Activated effector memory CD4-positive, alpha-beta T cell treated with anti-CD3 and anti-CD28 coated beads, Interleukin-2, amount 50 U/mL, for 16 hours (primary cell): ENCODE measurements around the gene FBXW5.

Source experiments
- DNase-seq: peaks from one replicate; pipeline ENCODE4 v3.0.0-alpha.2; 2020

The FBXW5 gene

GRCh38 chr9:136961279-136962065 is 16.9 kb upstream of the FBXW5 start:
- no peak for DNase-seq

GRCh38 chr9:136960938-136961275 is 16.4 kb upstream of the FBXW5 start:
- DNase-seq = no peak

GRCh38 chr9:136960212-136960937 is 15.8 kb upstream of the FBXW5 start:
- DNase-seq = no peak

- no peak for DNase-seq
These were observed 14.6 kb upstream of the FBXW5 start for GRCh38 chr9:136958898-136959850.

- no peak for DNase-seq
These were observed 13.9 kb upstream of the FBXW5 start for GRCh38 chr9:136958473-136958872.

- no peak for DNase-seq
These were observed 13.4 kb upstream of the FBXW5 start for GRCh38 chr9:136957901-136958300.

GRCh38 chr9:136957461-136957860 is 12.9 kb upstream of the FBXW5 start:
- DNase-seq = no peak

- no peak for DNase-seq
These were observed 12.1 kb upstream of the FBXW5 start for GRCh38 chr9:136956604-136957003.

- no peak for DNase-seq
These were observed 11.4 kb upstream of the FBXW5 start for GRCh38 chr9:136955943-136956335.

- no peak for DNase-seq
These were observed 10.8 kb upstream of the FBXW5 start for GRCh38 chr9:136955202-136955942.

GRCh38 chr9:136954270-136955083 is 9.9 kb upstream of the FBXW5 start:
- no peak for DNase-seq

- DNase-seq = no peak
These were observed 9.3 kb upstream of the FBXW5 start for GRCh38 chr9:136953771-136954269.

- DNase-seq = no peak
These were observed 8.6 kb upstream of the FBXW5 start for GRCh38 chr9:136952876-136953770.

GRCh38 chr9:136952321-136952850 is 7.8 kb upstream of the FBXW5 start:
- DNase-seq = no peak

GRCh38 chr9:136951541-136952320 is 7.2 kb upstream of the FBXW5 start, which contains the start of gene LCN12:
Gene LCN12, plus strand, starts transcription at chr9:136952273. Its CDS starts 55 bp downstream, at chr9:136952328.
- DNase-seq = no peak

- no peak for DNase-seq
These were observed 6.2 kb upstream of the FBXW5 start for GRCh38 chr9:136950656-136951276.

GRCh38 chr9:136949817-136950655 is 5.5 kb upstream of the FBXW5 start:
- DNase-seq = peak; percentile 99
